IMR-90 (cell line): Measurements from ENCODE around the gene KLF16.

Source experiments
- BHLHE40 ChIP-seq: fragments of 150-350 bp; IDR thresholded peaks from 2 replicates; pipeline ENCODE4 v1.6.1; 2016; ENCODE audit warnings: mild to moderate bottlenecking, low read depth, low read length
- CTCF ChIP-seq: conservative IDR thresholded peaks from 2 replicates; pipeline ENCODE4 v1.5.1; 2012; ENCODE audit warnings: mild to moderate bottlenecking, low read depth, low read length, improper control_type of control experiment
- ELK1 ChIP-seq: fragments of 150-350 bp; IDR thresholded peaks from 2 replicates; pipeline ENCODE4 v1.6.1; 2016; ENCODE audit warnings: low read depth, mild to moderate bottlenecking, low read length, moderate library complexity, borderline replicate concordance
- MXI1 ChIP-seq: IDR thresholded peaks from 2 replicates; pipeline ENCODE4 v1.6.1; 2012; ENCODE audit warnings: low read depth, mild to moderate bottlenecking, low read length, moderate library complexity, borderline replicate concordance
- POLR2A ChIP-seq: IDR thresholded peaks from 2 replicates; pipeline ENCODE4 v1.6.1; 2012; ENCODE audit warnings: mild to moderate bottlenecking, low read depth, low read length
- USF2 ChIP-seq: fragments of 150-350 bp; IDR thresholded peaks from 2 replicates; pipeline ENCODE4 v1.6.1; 2017; ENCODE audit warnings: mild to moderate bottlenecking, antibody characterized with exemption, low read length, low read depth

GRCh38 chr19:1837222-1837565 is 26.2 kb downstream of the KLF16 start:
- TF ChIP-seq POLR2A (no peak), BHLHE40 (no peak), CTCF (no peak), MXI1 (no peak), USF2 (no peak), ELK1 (no peak)
